ENCODE results near the gene SLC25A20.

SLC25A20 gene

DNA sequence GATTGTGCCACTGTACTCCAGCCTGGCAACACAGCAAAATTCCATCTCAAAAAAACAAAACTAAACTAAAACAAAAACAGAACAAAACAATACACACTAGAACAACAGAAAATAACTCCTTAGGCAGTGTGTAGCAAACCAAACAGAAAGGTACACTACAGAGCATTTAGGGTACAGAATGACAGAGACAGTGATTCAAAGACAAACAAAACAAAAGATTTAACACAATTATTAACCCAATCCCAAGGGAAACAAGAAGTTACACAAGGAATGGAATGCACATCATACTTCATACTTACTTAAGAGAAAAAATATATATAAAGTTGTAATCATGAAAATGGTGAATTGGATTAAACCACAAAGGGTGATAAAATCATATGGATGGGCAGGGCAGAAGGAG is 12.9 kb downstream of the SLC25A20 start:
- Histone ChIP-seq H3F3A (ENCODE audit: control insufficient read depth, insufficient read depth) (no peaks in the 10 kb centered on the region), H3K27me3 (ENCODE audit: control insufficient read depth, low read length) (no peaks in the 10 kb centered on the region)

DNA sequence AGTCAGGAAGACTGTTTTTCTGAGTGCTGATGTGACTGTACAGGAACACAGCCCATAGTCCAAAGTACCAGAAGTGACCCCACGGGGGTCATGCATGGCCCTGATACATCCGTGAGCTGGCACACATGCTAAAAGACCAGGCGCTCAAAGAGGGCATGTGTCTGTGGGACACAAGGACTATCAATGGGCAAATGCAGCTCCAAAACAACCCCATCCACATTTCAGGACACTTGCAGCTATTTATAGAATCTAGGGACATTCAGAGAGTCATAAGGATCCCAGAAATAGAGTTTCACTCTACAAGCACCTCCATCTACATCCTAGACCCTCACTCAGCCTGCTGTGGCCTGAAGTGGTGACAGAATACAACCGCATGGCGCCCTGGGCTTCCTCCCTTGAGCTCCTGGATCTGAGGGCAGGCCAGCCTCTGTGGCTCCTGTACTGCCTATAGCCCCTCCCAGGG is 17.0 kb downstream of the SLC25A20 start:
- no peaks in the 10 kb centered on the region for H3K27me3 ChIP-seq (ENCODE audit: control insufficient read depth, low read length)
- H3K27ac ChIP-seq (ENCODE audit: low read depth, low read length) = no peak overlapping the region
- H3K9me3 ChIP-seq (ENCODE audit: control insufficient read depth, insufficient read depth, low read length) = no peaks in the 10 kb centered on the region
- H3K79me2 ChIP-seq (ENCODE audit: control insufficient read depth, low read length) = no peaks in the 10 kb centered on the region
- no peaks in the 10 kb centered on the region for H3K9me2 ChIP-seq (replicated peaks; ENCODE audit: control insufficient read depth, low read length)
- H3F3A ChIP-seq (ENCODE audit: control insufficient read depth, insufficient read depth) = no peaks in the 10 kb centered on the region; the same call in 1 of the 2 replicates
- TF ChIP-seq EZH2phosphoT487 (IDR thresholded peaks at IDR 0.05; ENCODE audit: borderline replicate concordance, low read length) = no peak
- TF ChIP-seq CTCF (IDR thresholded peaks at IDR 0.05; ENCODE audit: low read depth, low read length, poor library complexity, severe bottlenecking) = no peak
- no peaks in the 10 kb centered on the region for H3K4me1 ChIP-seq (ENCODE audit: control insufficient read depth, low read length)
- no peak overlapping the region for H3K4me3 ChIP-seq (ENCODE audit: low read length)
- no peaks in the 10 kb centered on the region for H4K20me1 ChIP-seq (ENCODE audit: control insufficient read depth, insufficient read depth, low read depth, low read length)
- no peak overlapping the region for H3K4me2 ChIP-seq (ENCODE audit: low read length)
- H3K36me3 ChIP-seq (ENCODE audit: control insufficient read depth, low read length) = no peaks in the 10 kb centered on the region

More for the DNA sequence above, 12.9 kb downstream of the SLC25A20 start:
- Histone ChIP-seq H3K27ac (ENCODE audit: low read depth, low read length) (no peak overlapping the region), H3K4me1 (ENCODE audit: control insufficient read depth, low read length) (no peaks in the 10 kb centered on the region), H3K79me2 (ENCODE audit: control insufficient read depth, low read length) (no peaks in the 10 kb centered on the region), H3K36me3 (ENCODE audit: control insufficient read depth, low read length) (no peaks in the 10 kb centered on the region), H3K9me2 (replicated peaks; ENCODE audit: control insufficient read depth, low read length) (no peaks in the 10 kb centered on the region), H3K9me3 (ENCODE audit: control insufficient read depth, insufficient read depth, low read length) (no peaks in the 10 kb centered on the region), H3K4me3 (ENCODE audit: low read length) (no peak overlapping the region), H4K20me1 (ENCODE audit: control insufficient read depth, insufficient read depth, low read depth, low read length) (no peaks in the 10 kb centered on the region), H3K4me2 (ENCODE audit: low read length) (no peak overlapping the region)
- TF ChIP-seq EZH2phosphoT487 (IDR thresholded peaks at IDR 0.05; ENCODE audit: borderline replicate concordance, low read length) (no peak), CTCF (IDR thresholded peaks at IDR 0.05; ENCODE audit: low read depth, low read length, poor library complexity, severe bottlenecking) (no peak)

DNA sequence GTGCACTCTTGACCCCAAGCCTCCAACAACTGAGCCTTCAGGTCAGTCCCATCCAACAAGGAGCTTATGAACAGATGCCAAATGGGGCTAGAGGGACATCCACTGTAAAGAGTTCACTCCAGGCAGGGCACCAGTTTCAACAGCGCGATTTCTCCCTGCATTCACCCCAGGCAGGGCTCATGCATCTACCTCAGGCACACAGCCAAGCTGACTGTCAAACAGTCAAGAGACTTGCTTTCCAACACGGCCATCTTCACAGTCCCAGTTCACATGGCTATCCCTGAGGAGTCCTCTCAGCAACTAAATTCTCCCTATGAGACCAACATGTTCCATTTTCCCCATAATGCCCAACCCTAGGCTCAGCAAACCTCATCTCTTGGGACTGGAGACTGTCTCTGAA is 17.7 kb downstream of the SLC25A20 start:
- Histone ChIP-seq H3F3A (ENCODE audit: control insufficient read depth, insufficient read depth) (no peaks in the 10 kb centered on the region; the same call in 1 of the 2 replicates), H3K4me1 (ENCODE audit: control insufficient read depth, low read length) (no peaks in the 10 kb centered on the region), H3K79me2 (ENCODE audit: control insufficient read depth, low read length) (no peaks in the 10 kb centered on the region), H3K27me3 (ENCODE audit: control insufficient read depth, low read length) (no peaks in the 10 kb centered on the region), H4K20me1 (ENCODE audit: control insufficient read depth, insufficient read depth, low read depth, low read length) (no peaks in the 10 kb centered on the region), H3K4me2 (ENCODE audit: low read length) (no peak overlapping the region), H3K27ac (ENCODE audit: low read depth, low read length) (no peak overlapping the region), H3K36me3 (ENCODE audit: control insufficient read depth, low read length) (no peaks in the 10 kb centered on the region), H3K9me2 (replicated peaks; ENCODE audit: control insufficient read depth, low read length) (no peaks in the 10 kb centered on the region), H3K9me3 (ENCODE audit: control insufficient read depth, insufficient read depth, low read length) (no peaks in the 10 kb centered on the region), H3K4me3 (ENCODE audit: low read length) (no peak overlapping the region)
- TF ChIP-seq CTCF (IDR thresholded peaks at IDR 0.05; ENCODE audit: low read depth, low read length, poor library complexity, severe bottlenecking) = no peak
- no peak for TF ChIP-seq EZH2phosphoT487 (IDR thresholded peaks at IDR 0.05; ENCODE audit: borderline replicate concordance, low read length)
